Astrocyte of the spinal cord (primary cell): ENCODE results near the gene TTBK1.

Experiments used
- DNase-seq: peaks from one replicate; pipeline ENCODE4 v3.0.0; 2011; ENCODE audit warnings: low read depth, low spot score
- H3K4me3 ChIP-seq: 2 replicates; pipeline ENCODE4 v1.5.1; 2011; ENCODE audit warnings: low read depth, mild to moderate bottlenecking, low read length, moderate library complexity
- CTCF ChIP-seq: IDR thresholded peaks from 2 replicates; pipeline ENCODE4 v1.5.1; 2012; ENCODE audit warnings: low read depth, mild to moderate bottlenecking, low read length, inconsistent platforms
- in situ Hi-C: cut with HindIII; loops from 2 replicates; pipeline ENCODE4 v1.10.0; 2017; ENCODE audit warnings: low sequenced_read_pairs

TTBK1 gene

GRCh38 chr6:43241446-43241845, 1.8 kb upstream of the TTBK1 start:
- no peak for DNase-seq
- no peak for TF ChIP-seq CTCF
- in situ Hi-C loops = no loop called here
- no peak overlapping the region for H3K4me3 ChIP-seq

- no peak overlapping the region for H3K4me3 ChIP-seq
- TF ChIP-seq CTCF = no peak
- in situ Hi-C loops = no loop called here
- DNase-seq = no peak
These were observed 512 bp downstream of the TTBK1 start for GRCh38 chr6:43243664-43244321.

- H3K4me3 ChIP-seq = peak overlapping the region; percentile 44
- peak; percentile 8 for DNase-seq
- no peak for TF ChIP-seq CTCF
- in situ Hi-C loops = no loop called here
These were observed 3.2 kb downstream of the TTBK1 start for GRCh38 chr6:43246301-43247113.

- in situ Hi-C loops = no loop called here
- TF ChIP-seq CTCF = no peak
- peak; percentile 34 for DNase-seq
- peak overlapping the region; percentile 44 for H3K4me3 ChIP-seq
These were observed 4.1 kb downstream of the TTBK1 start for GRCh38 chr6:43247114-43247999.

GRCh38 chr6:43248101-43248500, 4.8 kb downstream of the TTBK1 start:
- in situ Hi-C loops = no loop called here
- no peak for DNase-seq
- TF ChIP-seq CTCF = no peak
- no peak overlapping the region for H3K4me3 ChIP-seq

GRCh38 chr6:43248791-43249190, 5.5 kb downstream of the TTBK1 start:
- in situ Hi-C loops = no loop called here
- no peak for DNase-seq
- no peak for TF ChIP-seq CTCF
- no peak overlapping the region for H3K4me3 ChIP-seq
